Measurements from ENCODE around the gene BAZ2B. TPM values are rescaled to one million over a fixed set of nuclear protein-coding genes. Genes with fewer than 3 reads are reported as not detected.

The BAZ2B gene
- total and polyA plus RNA-seq, 2 of the 13 experiments (the other 11 are each of a cell fraction or from before 2014, with no cell fraction given), result 14.0 to 15.1 TPM

DNA sequence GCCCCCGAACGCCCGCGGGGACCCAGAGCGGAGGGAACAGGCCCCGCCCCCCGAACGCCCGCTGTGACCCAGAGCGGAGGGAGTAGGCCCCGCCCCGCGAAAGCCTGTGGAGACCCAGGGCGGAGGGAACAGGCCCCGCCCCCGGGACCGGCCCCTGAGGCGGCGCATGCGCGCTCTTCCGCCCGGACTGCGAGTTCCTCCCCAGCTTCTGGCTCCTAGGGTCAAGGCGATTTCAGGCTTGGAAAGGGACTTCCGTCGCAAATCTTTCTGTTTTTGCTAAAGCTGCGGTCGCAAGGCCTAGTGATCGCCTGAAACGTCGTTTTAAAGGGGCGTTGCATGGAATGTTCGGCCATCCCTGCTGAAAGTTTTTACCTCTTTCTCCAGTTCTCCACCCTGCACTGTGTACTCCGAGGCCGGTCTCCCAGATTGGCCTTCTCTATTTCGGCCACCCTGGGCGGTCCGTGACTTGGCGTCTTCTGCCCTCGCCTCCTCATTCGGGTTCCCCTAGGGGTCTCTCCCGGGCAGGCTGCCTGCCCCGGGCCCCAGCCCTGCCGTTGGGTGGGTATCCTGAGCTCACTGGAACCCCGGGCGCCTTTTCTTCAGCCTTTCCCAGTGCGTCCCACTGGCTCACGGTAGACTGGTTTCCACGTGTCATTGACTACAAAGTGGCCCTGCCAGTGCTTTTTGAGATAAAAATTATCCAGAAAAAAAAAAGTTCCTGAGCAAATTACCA lies 329.5 kb downstream of the BAZ2B start (continued):
- 0 out of 2 replicates have a peak, but pooled peaks have one; percentile 7 for TF ChIP-seq GFI1 (CRISPR knock-in tag; IDR thresholded peaks at IDR 0.05; ENCODE audit: borderline replicate concordance)
- TF ChIP-seq ZNF510 (CRISPR knock-in tag; IDR thresholded peaks at IDR 0.05; ENCODE audit: low read depth), result no peak
- TF ChIP-seq ZNF776 (CRISPR knock-in tag; IDR thresholded peaks at IDR 0.05), result no peak
- TF ChIP-seq NR2F1 (CRISPR knock-in tag; IDR thresholded peaks at IDR 0.05), result peak in 1 of 2 experiments; percentile 25; a peak in 1 of 4 replicates
- 0 out of 2 replicates have a peak, but pooled peaks have one; percentile 13 for TF ChIP-seq XBP1 (CRISPR knock-in tag; IDR thresholded peaks at IDR 0.05)
- TF ChIP-seq, protein P1, sequence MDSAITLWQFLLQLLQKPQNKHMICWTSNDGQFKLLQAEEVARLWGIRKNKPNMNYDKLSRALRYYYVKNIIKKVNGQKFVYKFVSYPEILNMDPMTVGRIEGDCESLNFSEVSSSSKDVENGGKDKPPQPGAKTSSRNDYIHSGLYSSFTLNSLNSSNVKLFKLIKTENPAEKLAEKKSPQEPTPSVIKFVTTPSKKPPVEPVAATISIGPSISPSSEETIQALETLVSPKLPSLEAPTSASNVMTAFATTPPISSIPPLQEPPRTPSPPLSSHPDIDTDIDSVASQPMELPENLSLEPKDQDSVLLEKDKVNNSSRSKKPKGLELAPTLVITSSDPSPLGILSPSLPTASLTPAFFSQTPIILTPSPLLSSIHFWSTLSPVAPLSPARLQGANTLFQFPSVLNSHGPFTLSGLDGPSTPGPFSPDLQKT (CRISPR knock-in tag; IDR thresholded peaks at IDR 0.05; ENCODE audit: borderline replicate concordance), result no peak
- TF ChIP-seq ZNF543 (CRISPR knock-in tag; IDR thresholded peaks at IDR 0.05), result no peak
- TF ChIP-seq GABPB1 (CRISPR knock-in tag; IDR thresholded peaks at IDR 0.05), result peak; percentile 78
- no peak for TF ChIP-seq NAIF1 (CRISPR knock-in tag; IDR thresholded peaks at IDR 0.05; ENCODE audit: borderline replicate concordance)
- TF ChIP-seq NR3C1 (CRISPR knock-in tag; IDR thresholded peaks at IDR 0.05), result no peak
- TF ChIP-seq, protein P2, sequence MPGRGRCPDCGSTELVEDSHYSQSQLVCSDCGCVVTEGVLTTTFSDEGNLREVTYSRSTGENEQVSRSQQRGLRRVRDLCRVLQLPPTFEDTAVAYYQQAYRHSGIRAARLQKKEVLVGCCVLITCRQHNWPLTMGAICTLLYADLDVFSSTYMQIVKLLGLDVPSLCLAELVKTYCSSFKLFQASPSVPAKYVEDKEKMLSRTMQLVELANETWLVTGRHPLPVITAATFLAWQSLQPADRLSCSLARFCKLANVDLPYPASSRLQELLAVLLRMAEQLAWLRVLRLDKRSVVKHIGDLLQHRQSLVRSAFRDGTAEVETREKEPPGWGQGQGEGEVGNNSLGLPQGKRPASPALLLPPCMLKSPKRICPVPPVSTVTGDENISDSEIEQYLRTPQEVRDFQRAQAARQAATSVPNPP (CRISPR knock-in tag; IDR thresholded peaks at IDR 0.05), result peak; percentile 16; the same call in 1 of the 2 replicates
- TF ChIP-seq CREM (IDR thresholded peaks at IDR 0.05), result 0 out of 2 replicates have a peak, but pooled peaks have one; percentile 39
- no peak for TF ChIP-seq CREM (CRISPR knock-in tag; IDR thresholded peaks at IDR 0.05)
- no peak for TF ChIP-seq ZNF841 (CRISPR knock-in tag; IDR thresholded peaks at IDR 0.05; ENCODE audit: borderline replicate concordance)
- TF ChIP-seq, protein P3, sequence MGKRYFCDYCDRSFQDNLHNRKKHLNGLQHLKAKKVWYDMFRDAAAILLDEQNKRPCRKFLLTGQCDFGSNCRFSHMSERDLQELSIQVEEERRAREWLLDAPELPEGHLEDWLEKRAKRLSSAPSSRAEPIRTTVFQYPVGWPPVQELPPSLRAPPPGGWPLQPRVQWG (CRISPR knock-in tag; IDR thresholded peaks at IDR 0.05; ENCODE audit: borderline replicate concordance, low read depth), result no peak
- peak; percentile 44; the same call in 1 of the 2 replicates for TF ChIP-seq ZNF3 (CRISPR knock-in tag; IDR thresholded peaks at IDR 0.05)
- peak; percentile 79; the same call in 1 of the 2 replicates for TF ChIP-seq ZNF737 (CRISPR knock-in tag; IDR thresholded peaks at IDR 0.05; ENCODE audit: borderline replicate concordance)
- no peak for TF ChIP-seq ZNF460 (CRISPR knock-in tag; IDR thresholded peaks at IDR 0.05; ENCODE audit: borderline replicate concordance)
- TF ChIP-seq, protein P4, sequence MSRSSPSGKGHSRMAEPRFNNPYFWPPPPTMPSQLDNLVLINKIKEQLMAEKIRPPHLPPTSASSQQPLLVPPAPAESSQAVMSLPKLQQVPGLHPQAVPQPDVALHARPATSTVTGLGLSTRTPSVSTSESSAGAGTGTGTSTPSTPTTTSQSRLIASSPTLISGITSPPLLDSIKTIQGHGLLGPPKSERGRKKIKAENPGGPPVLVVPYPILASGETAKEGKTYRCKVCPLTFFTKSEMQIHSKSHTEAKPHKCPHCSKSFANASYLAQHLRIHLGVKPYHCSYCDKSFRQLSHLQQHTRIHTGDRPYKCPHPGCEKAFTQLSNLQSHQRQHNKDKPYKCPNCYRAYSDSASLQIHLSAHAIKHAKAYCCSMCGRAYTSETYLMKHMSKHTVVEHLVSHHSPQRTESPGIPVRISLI (CRISPR knock-in tag; IDR thresholded peaks at IDR 0.05; ENCODE audit: borderline replicate concordance), result no peak
- TF ChIP-seq SPEN (CRISPR knock-in tag; IDR thresholded peaks at IDR 0.05; ENCODE audit: low read depth), result no peak
- TF ChIP-seq, protein P5, sequence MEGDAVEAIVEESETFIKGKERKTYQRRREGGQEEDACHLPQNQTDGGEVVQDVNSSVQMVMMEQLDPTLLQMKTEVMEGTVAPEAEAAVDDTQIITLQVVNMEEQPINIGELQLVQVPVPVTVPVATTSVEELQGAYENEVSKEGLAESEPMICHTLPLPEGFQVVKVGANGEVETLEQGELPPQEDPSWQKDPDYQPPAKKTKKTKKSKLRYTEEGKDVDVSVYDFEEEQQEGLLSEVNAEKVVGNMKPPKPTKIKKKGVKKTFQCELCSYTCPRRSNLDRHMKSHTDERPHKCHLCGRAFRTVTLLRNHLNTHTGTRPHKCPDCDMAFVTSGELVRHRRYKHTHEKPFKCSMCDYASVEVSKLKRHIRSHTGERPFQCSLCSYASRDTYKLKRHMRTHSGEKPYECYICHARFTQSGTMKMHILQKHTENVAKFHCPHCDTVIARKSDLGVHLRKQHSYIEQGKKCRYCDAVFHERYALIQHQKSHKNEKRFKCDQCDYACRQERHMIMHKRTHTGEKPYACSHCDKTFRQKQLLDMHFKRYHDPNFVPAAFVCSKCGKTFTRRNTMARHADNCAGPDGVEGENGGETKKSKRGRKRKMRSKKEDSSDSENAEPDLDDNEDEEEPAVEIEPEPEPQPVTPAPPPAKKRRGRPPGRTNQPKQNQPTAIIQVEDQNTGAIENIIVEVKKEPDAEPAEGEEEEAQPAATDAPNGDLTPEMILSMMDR (CRISPR knock-in tag; IDR thresholded peaks at IDR 0.05), result peak; percentile 34; the same call in 1 of the 2 replicates
- TF ChIP-seq, protein P6, sequence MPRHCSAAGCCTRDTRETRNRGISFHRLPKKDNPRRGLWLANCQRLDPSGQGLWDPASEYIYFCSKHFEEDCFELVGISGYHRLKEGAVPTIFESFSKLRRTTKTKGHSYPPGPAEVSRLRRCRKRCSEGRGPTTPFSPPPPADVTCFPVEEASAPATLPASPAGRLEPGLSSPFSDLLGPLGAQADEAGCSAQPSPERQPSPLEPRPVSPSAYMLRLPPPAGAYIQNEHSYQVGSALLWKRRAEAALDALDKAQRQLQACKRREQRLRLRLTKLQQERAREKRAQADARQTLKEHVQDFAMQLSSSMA (CRISPR knock-in tag; IDR thresholded peaks at IDR 0.05), result peak; percentile 90
- TF ChIP-seq NPAS2 (CRISPR knock-in tag; IDR thresholded peaks at IDR 0.05; ENCODE audit: borderline replicate concordance), result no peak
